Effector memory CD4-positive, alpha-beta T cell (primary cell): ENCODE data around the gene TLR3.
"Not testable (repeated sequence)": the region's sequence is repeated elsewhere in the genome, so short reads cannot be mapped to it uniquely, and the experiment has no call there.

ENCODE experiments used
- DNase-seq, 3 donors: peaks; one replicate each; pipeline ENCODE4 v3.0.0-alpha.2; 2020
- H3K27ac ChIP-seq: 2 replicates; pipeline ENCODE4 v1.7.0; 2013; ENCODE audit warnings: mild to moderate bottlenecking, low read length, moderate library complexity; ENCODE audit not compliant: insufficient read depth, poor library complexity, severe bottlenecking
- H3K27me3 ChIP-seq: replicated peaks from 2 replicates; pipeline ENCODE4 v1.7.0; 2013; ENCODE audit warnings: mild to moderate bottlenecking, low read length; ENCODE audit not compliant: insufficient read depth, control insufficient read depth, poor library complexity, severe bottlenecking
- H3K36me3 ChIP-seq: 2 replicates; pipeline ENCODE4 v1.7.0; 2013; ENCODE audit warnings: mild to moderate bottlenecking, low read length, moderate library complexity; ENCODE audit not compliant: control insufficient read depth, insufficient read depth
- H3K4me1 ChIP-seq: 2 replicates; pipeline ENCODE4 v1.7.0; 2013; ENCODE audit warnings: low read length, mild to moderate bottlenecking; ENCODE audit not compliant: control insufficient read depth, insufficient read depth, poor library complexity, severe bottlenecking
- H3K4me3 ChIP-seq: 2 replicates; pipeline ENCODE4 v1.7.0; 2013; ENCODE audit warnings: low read length, low read depth, mild to moderate bottlenecking; ENCODE audit not compliant: insufficient read depth, poor library complexity, severe bottlenecking
- H3K9me3 ChIP-seq: 2 replicates; pipeline ENCODE4 v1.7.0; 2013; ENCODE audit warnings: mild to moderate bottlenecking, low read length, moderate library complexity; ENCODE audit not compliant: control insufficient read depth

TLR3 gene

GRCh38 chr4:186029571-186030398 is 39.2 kb upstream of the TLR3 start:
- no peak for DNase-seq
- Histone ChIP-seq H3K27ac (no peak overlapping the region), H3K36me3 (no peaks in the 10 kb centered on the region), H3K9me3 (no peaks in the 10 kb centered on the region), H3K27me3 (peaks cover 6% of the 10 kb centered on the region), H3K4me1 (no peaks in the 10 kb centered on the region), H3K4me3 (no peak overlapping the region)

GRCh38 chr4:186030399-186030775 is 38.6 kb upstream of the TLR3 start:
- DNase-seq: no peak
- no peak overlapping the region for H3K27ac ChIP-seq
- no peaks in the 10 kb centered on the region for H3K4me1 ChIP-seq

GRCh38 chr4:186030795-186031194 is 38.2 kb upstream of the TLR3 start:
- H3K4me3 ChIP-seq: no peak overlapping the region
- H3K4me1 ChIP-seq: no peaks in the 10 kb centered on the region
- DNase-seq: no peak
- no peaks in the 10 kb centered on the region for H3K36me3 ChIP-seq
- peaks cover 6% of the 10 kb centered on the region for H3K27me3 ChIP-seq
- no peak overlapping the region for H3K27ac ChIP-seq
- H3K9me3 ChIP-seq: no peaks in the 10 kb centered on the region

More at GRCh38 chr4:186030399-186030775, 38.6 kb upstream of the TLR3 start:
- no peak overlapping the region for H3K4me3 ChIP-seq
- H3K9me3 ChIP-seq: no peaks in the 10 kb centered on the region
- no peaks in the 10 kb centered on the region for H3K36me3 ChIP-seq
- peaks cover 6% of the 10 kb centered on the region for H3K27me3 ChIP-seq

- no peak overlapping the region for H3K27ac ChIP-seq
- DNase-seq: no peak
- H3K36me3 ChIP-seq: no peaks in the 10 kb centered on the region
- H3K27me3 ChIP-seq: peaks cover 6% of the 10 kb centered on the region
- no peaks in the 10 kb centered on the region for H3K4me1 ChIP-seq
- no peaks in the 10 kb centered on the region for H3K9me3 ChIP-seq
- H3K4me3 ChIP-seq: no peak overlapping the region
Measured at GRCh38 chr4:186032259-186032658, 36.7 kb upstream of the TLR3 start.

GRCh38 chr4:186033027-186033426 is 35.9 kb upstream of the TLR3 start:
- Histone ChIP-seq H3K4me1 (no peaks in the 10 kb centered on the region), H3K36me3 (no peaks in the 10 kb centered on the region), H3K27ac (no peak overlapping the region), H3K9me3 (no peaks in the 10 kb centered on the region), H3K4me3 (no peak overlapping the region), H3K27me3 (peaks cover 6% of the 10 kb centered on the region)
- no peak for DNase-seq

GRCh38 chr4:186034613-186035012 is 34.3 kb upstream of the TLR3 start:
- not testable (repeated sequence) for H3K4me3 ChIP-seq, H3K27me3 ChIP-seq, H3K4me1 ChIP-seq, H3K36me3 ChIP-seq, H3K27ac ChIP-seq, H3K9me3 ChIP-seq, DNase-seq

- Histone ChIP-seq H3K4me3 (no peak overlapping the region), H3K27me3 (peaks cover 6% of the 10 kb centered on the region), H3K27ac (no peak overlapping the region), H3K36me3 (no peaks in the 10 kb centered on the region), H3K9me3 (no peaks in the 10 kb centered on the region), H3K4me1 (no peaks in the 10 kb centered on the region)
- no peak for DNase-seq
Measured at GRCh38 chr4:186036976-186037581, 31.9 kb upstream of the TLR3 start.

GRCh38 chr4:186037692-186038658 is 31.0 kb upstream of the TLR3 start:
- no peak overlapping the region for H3K4me3 ChIP-seq
- H3K36me3 ChIP-seq: no peaks in the 10 kb centered on the region
- peak in 1 of 3 donors; percentile 8 for DNase-seq
- H3K9me3 ChIP-seq: no peaks in the 10 kb centered on the region
- no peak overlapping the region for H3K27ac ChIP-seq
- H3K4me1 ChIP-seq: no peaks in the 10 kb centered on the region
- H3K27me3 ChIP-seq: peaks cover 6% of the 10 kb centered on the region

GRCh38 chr4:186039697-186040096 is 29.3 kb upstream of the TLR3 start:
- Histone ChIP-seq H3K9me3 (no peaks in the 10 kb centered on the region), H3K4me3 (no peak overlapping the region), H3K27me3 (peaks cover 6% of the 10 kb centered on the region), H3K4me1 (no peaks in the 10 kb centered on the region), H3K36me3 (no peaks in the 10 kb centered on the region), H3K27ac (no peak overlapping the region)
- DNase-seq: no peak
